GM19372 (cell line): ENCODE results near the gene CFAP410.
"Not testable (repeated sequence)": the region's sequence is repeated elsewhere in the genome, so short reads cannot be mapped to it uniquely, and the experiment has no call there.

ENCODE experiments used
- ATAC-seq: cut with Tn5 transposase; IDR thresholded peaks from one replicate; pipeline ENCODE4 v1.9.1; 2021; ENCODE audit warnings: mild to moderate bottlenecking, low read depth, moderate library complexity; ENCODE audit not compliant: unreplicated experiment

CFAP410 gene

DNA sequence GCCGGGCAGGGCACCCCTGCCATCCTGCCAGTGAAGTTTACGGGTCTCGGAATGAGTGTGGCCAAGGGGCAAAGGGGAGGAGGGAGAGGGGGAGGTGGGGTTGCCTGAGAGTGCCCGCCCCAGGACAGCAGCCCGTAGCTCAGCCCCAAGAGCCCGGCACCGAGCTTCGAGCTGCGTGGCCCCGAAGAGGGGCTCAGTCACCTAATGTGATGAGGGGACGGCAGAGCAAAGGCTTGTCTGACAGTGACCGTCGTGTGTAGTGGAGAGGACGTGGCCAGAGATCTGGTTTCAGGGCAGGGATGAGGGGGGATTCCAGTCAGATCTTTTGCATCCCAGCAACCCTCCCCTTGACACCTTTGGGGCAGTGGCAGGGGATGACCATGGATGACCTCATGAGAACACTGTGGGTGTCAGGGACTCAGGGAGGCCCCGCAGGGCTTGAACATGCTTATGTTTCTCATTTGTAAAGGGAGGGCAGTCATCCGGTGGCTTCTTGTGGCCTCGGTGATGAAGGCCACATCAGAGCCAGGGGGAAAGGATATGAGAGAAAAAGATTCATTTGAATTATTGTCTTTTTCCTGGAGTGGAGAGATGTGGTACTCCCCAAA lies 13.2 kb upstream of the CFAP410 start:
- ATAC-seq, result no peak

DNA sequence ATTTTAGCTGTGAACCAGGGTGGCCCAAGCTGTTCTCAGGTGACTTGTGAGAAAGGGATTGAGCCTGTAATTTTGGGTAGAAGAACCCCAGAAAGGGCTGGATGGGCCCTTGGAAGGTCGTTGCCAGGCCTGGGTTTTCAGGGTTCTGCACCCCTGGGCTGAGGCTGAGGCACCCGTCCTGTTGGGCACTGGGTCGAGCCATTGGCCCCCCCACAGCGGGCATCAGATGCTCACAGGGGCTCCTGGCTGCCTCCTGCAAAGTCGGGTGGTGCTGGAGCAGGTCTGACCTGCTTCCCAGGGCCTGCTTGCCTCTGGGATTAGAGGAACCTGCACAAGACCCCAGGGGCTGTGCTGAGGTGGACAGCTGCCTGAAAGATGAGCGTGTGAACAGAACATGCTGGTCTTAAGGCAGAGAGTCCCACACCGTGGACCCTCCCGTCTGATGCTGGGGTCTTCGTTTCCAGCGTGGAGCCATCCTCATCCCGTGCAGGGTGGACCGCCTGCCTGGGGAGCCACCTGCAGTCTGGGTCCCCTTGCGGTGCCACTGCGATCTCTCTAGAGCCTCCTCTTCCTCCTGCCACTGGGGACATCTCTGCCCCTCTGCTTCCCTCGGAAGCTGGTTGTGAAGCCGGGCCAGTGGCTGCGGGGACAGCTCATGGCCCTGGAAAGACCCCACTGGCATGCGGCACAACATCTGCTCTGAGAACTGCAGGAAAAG lies 12.5 kb upstream of the CFAP410 start:
- no peak for ATAC-seq

DNA sequence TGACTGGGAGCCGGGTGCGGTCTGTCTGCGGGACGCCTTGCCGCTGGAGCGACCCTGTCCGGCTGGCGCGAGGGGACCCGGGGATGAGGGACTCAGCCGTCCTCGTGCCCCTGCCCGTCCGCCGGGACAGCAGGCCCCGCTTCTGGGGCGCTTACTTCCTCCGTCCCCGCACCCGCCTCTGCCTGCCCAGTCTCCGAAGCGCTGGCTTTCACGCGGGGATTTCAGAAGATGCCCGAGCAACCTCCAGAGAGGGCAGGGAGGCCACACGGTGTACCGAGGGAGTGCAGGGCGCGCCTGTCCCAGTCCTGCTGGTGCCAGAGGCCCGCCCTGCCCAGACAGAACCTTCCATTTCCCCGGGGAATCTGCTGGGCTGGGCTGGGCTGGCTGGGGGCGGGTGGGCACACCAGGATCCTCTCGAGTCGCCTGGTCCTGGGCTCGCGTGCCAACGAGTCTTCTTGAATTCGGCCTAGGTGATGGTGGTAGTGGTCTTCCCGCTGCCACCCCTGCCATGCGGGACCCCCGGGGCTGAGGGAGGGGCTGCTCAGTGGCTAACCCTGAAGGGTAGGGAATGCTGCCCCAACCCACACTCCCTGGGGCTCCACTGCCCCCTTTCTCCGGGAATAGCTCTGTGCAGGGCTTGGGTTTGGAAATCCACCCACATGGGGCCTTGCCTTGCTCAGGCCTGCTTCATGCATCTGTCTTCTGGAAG lies 11.7 kb upstream of the CFAP410 start:
- no peak for ATAC-seq

DNA sequence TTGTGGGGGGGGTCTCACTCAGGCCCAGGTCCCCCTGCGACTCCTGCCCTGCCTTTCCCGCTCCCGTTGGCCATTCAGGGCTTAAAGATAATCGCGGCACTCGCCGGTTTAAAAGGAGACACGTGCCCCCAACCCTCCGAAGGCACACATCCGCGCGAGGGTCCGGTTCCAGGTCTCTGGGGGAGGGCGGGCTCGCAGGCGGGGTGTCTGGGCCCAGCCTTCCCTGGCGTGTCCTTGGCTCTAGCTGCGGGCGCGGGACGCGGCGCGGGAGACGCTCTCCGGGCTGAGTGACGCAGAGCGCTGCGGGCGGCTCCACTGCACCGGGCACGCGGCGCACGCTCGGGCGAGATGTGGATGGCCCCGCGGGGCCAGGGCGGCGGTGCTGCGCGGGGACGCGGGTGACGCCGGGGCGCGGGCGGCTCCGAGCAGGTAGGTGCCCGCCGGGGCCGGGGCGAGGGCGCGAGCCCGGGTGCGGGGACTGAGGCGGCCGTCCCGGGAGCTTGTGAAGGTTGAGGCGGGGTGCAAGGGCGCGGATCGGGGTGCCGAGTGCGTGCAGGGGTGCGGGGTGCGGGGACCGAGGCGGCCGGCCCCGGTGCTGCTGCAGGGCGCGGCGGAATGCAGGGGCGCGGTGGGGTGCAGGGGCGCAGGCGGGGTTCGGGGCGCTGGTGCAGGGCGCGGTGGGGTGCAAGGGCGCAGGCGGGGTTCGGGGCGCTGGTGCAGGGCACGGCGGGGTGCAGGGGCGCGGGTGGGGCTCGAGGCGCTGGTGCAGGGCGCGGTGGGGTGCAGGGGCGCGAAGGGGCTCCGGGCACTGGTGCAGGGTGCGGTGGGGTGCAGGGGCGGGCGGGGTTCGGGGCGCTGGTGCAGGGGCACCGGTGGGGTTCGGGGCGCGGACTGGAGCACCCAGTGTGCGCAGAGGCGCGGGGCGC lies 10.9 kb upstream of the CFAP410 start:
- no peak for ATAC-seq

DNA sequence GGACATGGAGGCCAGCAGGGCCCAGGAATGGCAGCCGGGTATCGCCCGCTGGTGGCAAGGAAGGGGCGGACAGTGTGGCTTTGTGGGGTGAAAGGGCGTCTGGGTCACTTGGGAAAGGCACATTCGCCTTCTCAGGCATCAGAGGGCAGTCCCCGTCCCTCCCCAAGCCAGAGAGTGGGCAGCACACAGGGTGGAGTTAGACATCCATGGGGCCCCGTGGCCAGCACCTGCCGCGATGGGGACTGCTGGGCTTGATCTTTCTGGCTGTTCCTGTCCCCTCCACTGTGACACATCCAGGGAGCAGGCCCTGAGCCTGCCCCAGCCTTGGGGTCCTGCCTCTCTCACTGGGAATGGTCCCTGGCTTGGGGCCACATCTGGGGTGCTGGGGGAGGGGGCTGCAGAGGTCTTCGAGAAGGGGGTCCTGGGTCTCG lies 10.2 kb upstream of the CFAP410 start:
- ATAC-seq, result no peak

DNA sequence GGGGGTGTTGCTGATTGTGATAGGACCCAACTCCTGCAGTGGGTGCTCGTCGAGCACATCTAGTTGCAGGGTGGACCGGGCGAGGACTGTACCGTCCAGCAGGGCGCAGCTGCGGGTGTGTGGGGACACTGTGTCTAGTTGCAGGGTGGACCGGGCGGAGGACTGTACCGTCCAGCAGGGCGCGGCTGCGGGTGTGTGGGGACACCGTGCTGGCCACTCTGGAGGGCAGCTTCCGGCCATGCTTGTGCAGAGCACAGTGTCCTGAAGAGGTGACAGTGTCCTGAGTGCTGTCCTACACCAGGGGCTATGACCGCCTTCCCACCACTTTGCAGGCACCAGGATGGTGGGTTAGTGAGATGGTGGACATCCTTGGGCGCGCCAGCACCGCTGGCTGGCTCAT lies 9.7 kb upstream of the CFAP410 start:
- no peak for ATAC-seq

DNA sequence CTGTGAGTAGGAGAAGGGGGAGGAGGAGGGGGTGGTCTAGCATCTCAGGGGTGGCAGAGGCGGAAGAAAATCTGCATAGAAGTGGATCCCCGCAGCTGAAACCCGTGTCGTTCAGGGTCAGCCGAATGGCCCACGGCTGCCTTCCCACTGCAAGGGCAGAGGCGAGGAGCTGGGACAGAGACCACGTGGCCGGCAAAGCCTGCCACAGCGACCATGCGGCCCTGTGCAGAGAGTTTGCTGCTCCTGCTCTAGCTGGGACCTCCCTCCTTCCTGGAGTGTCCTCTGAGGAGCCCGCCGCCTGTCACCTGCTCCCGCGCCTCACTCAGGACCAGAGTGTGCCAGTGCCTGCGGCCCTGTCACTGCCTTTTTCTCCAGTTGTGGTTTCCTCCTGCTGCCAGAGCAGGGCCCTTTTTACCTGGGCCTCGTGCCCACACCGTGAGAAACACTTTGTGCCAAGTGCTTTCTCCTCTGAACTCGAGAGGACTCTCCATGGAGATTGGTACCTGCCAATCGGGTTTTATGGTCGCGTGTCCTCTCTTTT lies 8.8 kb upstream of the CFAP410 start:
- no peak for ATAC-seq

DNA sequence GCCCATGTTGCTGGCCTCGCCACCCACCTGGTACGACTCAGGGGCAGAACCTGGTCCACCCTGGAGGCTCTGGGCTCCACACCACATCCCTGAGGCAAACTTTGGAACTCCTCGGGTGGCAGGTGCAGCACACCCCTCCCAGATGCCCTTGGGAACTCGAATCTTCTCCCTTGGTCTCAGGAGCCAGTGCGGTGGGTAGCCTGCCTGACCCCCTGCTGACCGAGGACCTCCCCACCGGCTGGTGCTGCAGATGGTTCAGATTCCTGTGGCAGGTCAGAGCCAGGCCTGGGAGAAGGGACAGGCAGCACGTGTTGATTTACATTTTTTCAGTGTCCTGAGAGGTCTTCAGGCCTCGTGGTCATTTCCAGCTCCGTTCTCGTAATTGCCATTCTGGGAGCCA lies 6.3 kb upstream of the CFAP410 start:
- ATAC-seq, result no peak

DNA sequence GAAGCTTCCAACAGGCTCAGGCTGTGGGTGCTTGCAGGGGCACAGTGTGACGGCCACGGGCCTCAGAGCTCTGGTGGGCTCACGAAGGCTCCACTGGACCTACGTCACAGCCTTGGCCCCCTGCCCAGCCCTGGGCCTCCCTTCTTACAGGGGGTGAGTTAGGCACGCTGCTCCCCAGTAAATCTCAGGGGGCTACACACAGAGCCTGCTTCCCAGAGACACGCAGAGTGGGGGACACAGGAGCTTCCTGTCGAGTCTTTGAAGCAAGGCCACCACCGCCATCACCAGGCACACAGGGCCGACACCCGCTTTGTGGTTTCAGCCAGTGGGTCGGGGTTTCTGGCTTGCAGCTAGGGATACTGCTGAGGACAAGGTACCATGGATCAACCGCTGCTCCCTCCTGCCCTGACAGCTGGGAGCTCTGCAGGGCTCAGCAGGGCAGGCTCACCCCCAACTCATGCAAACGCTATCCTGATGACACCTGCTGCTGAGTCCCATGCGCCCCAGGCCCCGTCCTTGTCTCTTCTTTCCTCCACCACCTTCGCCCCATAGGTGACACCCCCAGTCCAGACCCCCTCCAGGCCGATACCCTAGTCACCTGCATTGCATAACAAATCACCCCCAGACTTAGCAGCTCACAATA lies 5.5 kb upstream of the CFAP410 start:
- no peak for ATAC-seq

DNA sequence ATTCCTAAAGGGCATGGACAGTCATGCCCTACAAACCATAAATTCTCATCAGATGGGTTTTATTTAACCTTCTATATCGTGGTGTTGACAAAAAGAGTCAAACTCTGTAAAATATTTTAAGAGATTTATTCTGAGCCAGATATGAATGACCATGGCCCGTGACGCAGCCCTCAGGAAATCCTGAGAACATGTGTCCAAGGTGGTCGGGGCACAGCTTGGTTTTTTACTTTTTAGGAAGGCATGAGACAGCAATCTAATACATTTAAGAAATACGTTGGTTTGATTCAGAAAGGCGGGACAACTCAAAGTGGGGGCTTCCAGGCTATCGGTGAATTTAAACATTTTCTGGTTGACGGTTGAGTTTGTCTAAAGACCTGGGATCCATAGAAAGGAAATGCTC lies 3.8 kb upstream of the CFAP410 start:
- not testable (repeated sequence) for ATAC-seq

DNA sequence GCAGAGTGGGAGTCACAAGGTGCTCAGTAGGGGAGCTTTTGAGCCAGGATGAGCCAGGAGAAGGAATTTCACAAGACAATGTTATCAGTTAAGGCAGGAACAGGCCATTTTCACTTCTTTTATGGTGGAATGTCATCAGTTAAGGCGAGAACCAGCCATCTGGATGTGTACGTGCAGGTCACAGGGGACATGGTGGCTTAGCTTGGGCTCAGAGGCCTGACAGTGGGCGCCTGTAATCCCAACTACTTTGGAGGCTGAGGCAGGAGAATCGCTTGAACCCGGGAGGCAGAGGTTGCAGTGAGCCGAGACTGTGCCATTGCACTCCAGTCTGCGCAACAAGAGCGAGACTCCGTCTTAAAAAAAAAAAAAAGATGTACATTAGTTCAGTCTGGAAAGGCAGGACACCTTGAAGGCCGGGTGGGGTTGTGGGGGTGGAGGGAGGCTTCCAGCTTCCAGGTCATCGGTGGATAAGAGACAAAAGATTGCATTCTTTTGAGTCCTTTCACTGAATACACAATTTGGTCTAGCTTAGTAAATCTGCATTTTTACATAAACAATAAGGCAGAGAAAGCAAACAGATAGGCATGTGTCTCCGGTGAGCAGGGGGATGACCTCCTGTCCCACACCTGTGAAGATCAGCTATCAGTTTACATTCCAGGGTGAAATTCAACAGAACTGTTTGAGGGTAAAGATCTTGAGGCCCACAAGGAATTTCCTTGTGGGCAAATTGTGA lies 2.7 kb upstream of the CFAP410 start:
- ATAC-seq, result not testable (repeated sequence)

DNA sequence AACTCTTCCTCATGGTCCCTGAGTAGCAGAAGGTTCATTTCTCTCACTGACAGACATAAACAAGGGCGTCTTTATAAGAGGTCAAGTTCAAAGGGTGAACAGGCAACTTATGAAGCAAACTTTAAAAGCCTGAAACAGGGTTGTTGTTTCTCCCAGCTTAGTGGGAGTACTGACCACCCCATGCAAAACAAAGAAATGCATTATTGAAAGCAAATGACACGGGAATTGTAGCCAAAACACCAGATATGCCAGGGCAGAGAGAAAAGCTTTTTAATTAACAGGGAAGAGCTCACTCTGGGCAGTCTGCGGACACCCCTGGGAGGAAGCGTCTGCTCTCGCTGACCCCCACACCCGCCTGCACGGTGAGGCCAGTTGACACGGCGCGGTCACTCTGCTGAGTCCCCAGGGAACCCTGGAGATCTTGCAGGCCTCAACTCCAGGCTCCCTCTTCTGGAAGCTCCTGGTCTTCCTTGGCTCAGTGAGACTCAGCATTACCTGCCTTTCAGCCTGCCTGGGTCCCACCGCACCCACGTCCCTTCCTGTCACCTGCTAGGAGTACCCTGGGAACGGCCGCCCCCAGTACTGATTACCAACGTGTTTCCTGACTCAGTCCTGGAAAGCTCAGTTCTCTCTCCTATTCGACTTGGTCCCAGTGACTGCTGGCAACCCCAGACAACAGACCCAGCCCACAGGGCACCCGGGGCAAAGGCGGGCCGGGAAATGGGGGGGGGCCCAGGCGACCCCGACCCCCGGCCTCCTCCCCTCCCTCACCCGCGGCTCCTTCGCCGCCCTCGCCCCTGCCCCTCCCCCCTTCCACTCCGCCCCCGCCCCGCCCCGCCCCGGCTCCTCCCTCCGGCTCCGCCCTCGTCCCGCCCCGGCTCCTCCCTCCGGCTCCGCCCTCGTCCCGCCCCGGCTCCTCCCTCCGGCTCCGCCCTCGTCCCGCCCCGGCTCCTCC lies 972 bp downstream of the CFAP410 start:
- ATAC-seq, result no peak

DNA sequence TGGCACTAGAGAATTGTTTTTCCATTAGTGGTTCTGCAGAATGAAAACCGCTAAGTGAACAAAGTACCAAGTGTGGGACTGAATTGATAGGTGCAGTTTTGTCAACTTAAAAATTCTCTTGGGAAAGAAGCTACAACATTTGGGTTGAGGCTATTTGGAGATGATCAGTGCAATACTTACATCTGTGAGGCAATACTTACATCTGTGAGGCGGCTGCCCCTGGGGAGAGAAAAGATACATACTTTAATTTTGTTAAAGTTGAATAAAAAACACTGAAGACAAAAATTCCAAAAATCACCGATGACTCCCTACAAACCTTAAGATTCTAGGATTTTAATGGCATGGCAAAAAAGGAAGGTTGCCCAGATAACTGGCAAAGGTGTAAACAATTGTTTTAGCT lies 1.7 kb downstream of the CFAP410 start:
- no peak for ATAC-seq

DNA sequence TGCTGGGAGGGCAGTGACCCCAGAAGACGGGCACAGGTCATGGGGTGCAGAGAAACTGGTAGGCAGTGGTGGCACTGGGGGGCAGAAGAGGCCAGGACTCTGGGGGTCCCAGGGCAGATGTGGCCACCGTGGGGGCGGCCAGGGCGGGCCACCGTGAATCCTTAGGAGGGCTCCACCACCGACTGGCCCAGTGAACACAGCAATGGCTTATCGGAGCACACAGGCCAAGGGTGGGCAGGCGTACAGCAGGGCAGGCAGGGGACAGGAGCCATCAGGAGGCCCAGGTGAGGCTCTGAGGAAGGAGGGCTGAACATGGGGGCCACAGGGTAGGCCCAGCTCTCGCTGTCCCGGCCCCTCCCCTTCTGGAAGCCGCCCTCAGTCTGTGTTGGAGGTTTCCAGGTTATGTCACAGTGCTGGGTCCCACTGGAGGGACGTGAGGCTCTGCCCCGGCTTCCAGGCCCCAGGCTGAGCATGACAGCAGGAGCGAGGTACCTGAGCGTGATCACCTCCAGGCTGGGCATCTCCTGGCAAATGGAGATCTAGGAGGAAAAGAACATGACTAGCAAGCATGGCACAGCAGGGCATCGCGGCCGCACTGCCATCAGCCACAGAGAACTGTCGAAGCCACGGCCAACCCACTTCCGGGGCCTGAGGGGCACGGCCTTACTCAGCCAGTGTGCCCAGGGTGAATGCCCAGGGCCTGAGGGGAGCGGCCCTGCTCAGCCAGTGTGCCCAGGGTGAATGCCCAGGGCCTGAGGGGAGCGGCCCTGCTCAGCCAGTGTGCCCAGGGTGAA lies 3.7 kb downstream of the CFAP410 start:
- no peak for ATAC-seq

DNA sequence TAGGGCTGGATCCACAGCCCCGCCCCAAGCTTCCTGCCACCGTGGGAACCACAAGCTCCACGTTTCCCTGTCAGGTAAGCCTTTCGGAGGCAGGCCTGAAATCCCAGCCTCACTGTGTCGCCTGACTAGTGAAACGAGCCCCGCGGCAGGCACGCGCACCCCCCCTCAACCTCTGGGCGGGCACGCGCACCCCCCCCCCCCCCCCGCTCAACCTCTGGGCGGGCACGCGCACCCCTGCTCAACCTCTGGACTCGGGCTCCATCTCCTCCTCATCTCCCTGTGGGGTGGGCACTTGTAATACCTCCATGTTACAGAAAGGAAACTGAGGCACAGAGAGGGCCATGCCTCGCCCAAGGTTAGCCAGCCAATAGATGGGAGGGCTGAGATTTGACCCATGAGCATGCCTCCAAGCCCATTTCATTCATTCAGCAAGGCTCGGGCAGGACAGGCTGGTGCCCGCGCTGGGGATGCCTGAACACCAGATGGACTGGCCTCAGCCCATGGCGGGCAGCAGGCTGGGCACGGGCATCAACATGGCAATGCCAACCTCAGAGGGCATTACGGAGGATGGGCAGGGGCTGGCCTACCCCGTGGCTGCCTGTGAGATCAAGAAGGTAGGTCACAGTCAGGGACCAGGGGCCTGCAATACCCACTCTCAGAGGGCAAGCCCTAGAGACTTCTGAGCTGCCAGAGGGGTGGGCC lies 4.7 kb downstream of the CFAP410 start:
- ATAC-seq, result no peak

DNA sequence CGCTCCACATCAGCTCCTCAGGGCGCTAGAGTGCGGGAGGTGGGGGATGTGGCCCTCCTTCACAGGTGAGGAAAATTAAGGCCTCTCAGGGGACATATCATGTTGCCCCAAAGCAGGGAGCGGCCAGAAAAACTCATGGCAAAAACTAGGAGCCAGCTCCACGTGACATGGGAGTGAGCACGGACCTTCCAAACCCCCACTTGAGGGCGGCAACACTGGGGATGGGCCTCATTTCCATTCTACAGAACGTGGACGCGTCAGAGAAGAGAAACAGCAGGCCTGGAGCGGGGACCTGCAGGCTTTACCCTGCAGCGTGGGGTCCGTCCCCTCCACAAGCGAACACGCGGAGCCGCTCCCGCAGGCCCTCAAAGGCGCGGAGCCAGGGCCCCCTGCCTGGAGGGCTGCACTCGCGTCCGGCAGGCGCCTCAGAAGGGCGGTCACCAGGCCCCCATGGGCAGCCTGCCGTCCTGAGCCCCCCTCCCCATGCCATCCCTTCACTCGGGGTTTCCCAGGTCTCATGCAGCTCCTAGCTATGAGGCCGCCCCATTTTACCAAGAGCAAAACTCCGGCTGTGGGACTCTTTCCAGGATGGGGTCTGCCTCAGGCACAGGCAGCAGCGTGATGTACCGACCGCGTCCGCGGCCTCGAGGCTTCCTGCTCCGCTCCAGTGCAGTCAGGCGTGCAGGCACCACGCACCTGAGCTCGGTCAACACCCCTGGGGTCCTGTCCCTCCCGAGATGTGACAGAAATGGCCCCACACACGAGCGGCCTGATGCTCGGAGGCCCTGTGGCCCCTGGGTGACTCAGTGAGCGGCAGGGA lies 5.5 kb downstream of the CFAP410 start:
- ATAC-seq, result no peak
